Rectal smooth muscle tissue (tissue), 1 donor: ENCODE data around the gene WLS.
"Not testable (repeated sequence)": the region's sequence is repeated elsewhere in the genome, so short reads cannot be mapped to it uniquely, and the experiment has no call there.

ENCODE experiments used
- H3K27ac ChIP-seq: one replicate; pipeline ENCODE4 v1.7.0; 2013; ENCODE audit warnings: low read depth, low read length, inconsistent platforms
- H3K27me3 ChIP-seq: one replicate; pipeline ENCODE4 v1.7.0; 2013; ENCODE audit warnings: low read length; ENCODE audit not compliant: control insufficient read depth, insufficient read depth
- H3K36me3 ChIP-seq: one replicate; pipeline ENCODE4 v1.7.0; 2013; ENCODE audit warnings: low read length; ENCODE audit not compliant: control insufficient read depth, insufficient read depth
- H3K4me1 ChIP-seq: one replicate; pipeline ENCODE4 v1.7.0; 2013; ENCODE audit warnings: low read length; ENCODE audit not compliant: control insufficient read depth, insufficient read depth
- H3K4me3 ChIP-seq: one replicate; pipeline ENCODE4 v1.7.0; 2013; ENCODE audit warnings: low read length
- H3K9ac ChIP-seq: one replicate; pipeline ENCODE4 v1.7.0; 2013; ENCODE audit warnings: low read length

The WLS gene

GRCh38 chr1:68232289-68233148 is at the start of gene WLS:
Gene WLS, minus strand, starts transcription at chr1:68232523. Its CDS starts 224 bp downstream, at chr1:68232299.
- no peaks in the 10 kb centered on the region for H3K27me3 ChIP-seq
- H3K9ac ChIP-seq: peak within 1 kb of the TSS; percentile 74
- H3K27ac ChIP-seq: peak within 1 kb of the TSS; percentile 97
- peak within 1 kb of the TSS; percentile 85 for H3K4me3 ChIP-seq
- H3K36me3 ChIP-seq: no peaks in the 10 kb centered on the region
- peaks cover 6% of the 10 kb centered on the region for H3K4me1 ChIP-seq

- Histone ChIP-seq H3K36me3 (no peaks in the 10 kb centered on the region), H3K9ac (no peak overlapping the region), H3K27me3 (no peaks in the 10 kb centered on the region), H3K4me1 (no peaks in the 10 kb centered on the region), H3K27ac (no peak overlapping the region), H3K4me3 (no peak overlapping the region)
Observed at GRCh38 chr1:68280286-68280685, 48.0 kb upstream of the WLS start.

GRCh38 chr1:68279846-68280245 is 47.5 kb upstream of the WLS start:
- H3K4me3 ChIP-seq: no peak overlapping the region
- no peaks in the 10 kb centered on the region for H3K27me3 ChIP-seq
- no peak overlapping the region for H3K27ac ChIP-seq
- H3K36me3 ChIP-seq: no peaks in the 10 kb centered on the region
- H3K9ac ChIP-seq: no peak overlapping the region
- no peaks in the 10 kb centered on the region for H3K4me1 ChIP-seq

- Histone ChIP-seq H3K4me3 (no peak overlapping the region), H3K27me3 (no peaks in the 10 kb centered on the region), H3K9ac (no peak overlapping the region), H3K27ac (no peak overlapping the region), H3K4me1 (no peaks in the 10 kb centered on the region), H3K36me3 (no peaks in the 10 kb centered on the region)
Observed at GRCh38 chr1:68278221-68278620, 45.9 kb upstream of the WLS start.

GRCh38 chr1:68276448-68276847 is 44.1 kb upstream of the WLS start:
- H3K4me3 ChIP-seq: no peak overlapping the region
- no peaks in the 10 kb centered on the region for H3K27me3 ChIP-seq
- H3K27ac ChIP-seq: no peak overlapping the region
- H3K36me3 ChIP-seq: no peaks in the 10 kb centered on the region
- no peaks in the 10 kb centered on the region for H3K4me1 ChIP-seq
- H3K9ac ChIP-seq: no peak overlapping the region

- no peak overlapping the region for H3K27ac ChIP-seq
- H3K36me3 ChIP-seq: no peaks in the 10 kb centered on the region
- no peaks in the 10 kb centered on the region for H3K27me3 ChIP-seq
- no peak overlapping the region for H3K4me3 ChIP-seq
- H3K9ac ChIP-seq: no peak overlapping the region
- no peaks in the 10 kb centered on the region for H3K4me1 ChIP-seq
Observed at GRCh38 chr1:68273530-68273929, 41.2 kb upstream of the WLS start.

GRCh38 chr1:68271596-68271995 is 39.3 kb upstream of the WLS start:
- Histone ChIP-seq H3K36me3 (no peaks in the 10 kb centered on the region), H3K9ac (no peak overlapping the region), H3K4me3 (no peak overlapping the region), H3K4me1 (no peaks in the 10 kb centered on the region), H3K27me3 (no peaks in the 10 kb centered on the region), H3K27ac (no peak overlapping the region)

- Histone ChIP-seq H3K4me3 (no peak overlapping the region), H3K36me3 (no peaks in the 10 kb centered on the region)
Observed at GRCh38 chr1:68270951-68271350, 38.6 kb upstream of the WLS start.

GRCh38 chr1:68269637-68270430 is 37.5 kb upstream of the WLS start:
- Histone ChIP-seq H3K4me1 (no peaks in the 10 kb centered on the region), H3K27me3 (no peaks in the 10 kb centered on the region), H3K36me3 (no peaks in the 10 kb centered on the region), H3K9ac (no peak overlapping the region), H3K27ac (no peak overlapping the region), H3K4me3 (no peak overlapping the region)

More at GRCh38 chr1:68270951-68271350, 38.6 kb upstream of the WLS start:
- Histone ChIP-seq H3K27ac (no peak overlapping the region), H3K27me3 (no peaks in the 10 kb centered on the region), H3K4me1 (no peaks in the 10 kb centered on the region), H3K9ac (no peak overlapping the region)

- H3K27me3 ChIP-seq: no peaks in the 10 kb centered on the region
- H3K27ac ChIP-seq: no peak overlapping the region
- H3K9ac ChIP-seq: no peak overlapping the region
- no peak overlapping the region for H3K4me3 ChIP-seq
- H3K4me1 ChIP-seq: no peaks in the 10 kb centered on the region
- no peaks in the 10 kb centered on the region for H3K36me3 ChIP-seq
Observed at GRCh38 chr1:68268896-68269483, 36.7 kb upstream of the WLS start.

- not testable (repeated sequence) for H3K27me3 ChIP-seq, H3K36me3 ChIP-seq, H3K4me1 ChIP-seq, H3K9ac ChIP-seq, H3K4me3 ChIP-seq, H3K27ac ChIP-seq
Observed at GRCh38 chr1:68256824-68257223, 24.5 kb upstream of the WLS start.

GRCh38 chr1:68255301-68255700 is 23.0 kb upstream of the WLS start:
- Histone ChIP-seq H3K27ac (peak overlapping the region; percentile 30), H3K36me3 (no peaks in the 10 kb centered on the region), H3K4me1 (peaks cover 8% of the 10 kb centered on the region), H3K27me3 (no peaks in the 10 kb centered on the region), H3K4me3 (no peak overlapping the region), H3K9ac (no peak overlapping the region)
